CD14-positive monocyte (primary cell): ENCODE results near the gene PCAT6. TPM values are rescaled to one million over a fixed set of nuclear protein-coding genes. Genes with fewer than 3 reads are reported as not detected.

Experiments used
- DNase-seq, 3 donors: peaks; one replicate each; pipeline ENCODE4 v3.0.0-alpha.2; 2011 to 2022
- H2AFZ ChIP-seq: 2 replicates; pipeline ENCODE4 v1.6.0; 2012; ENCODE audit warnings: mild to moderate bottlenecking, low read depth, low read length, inconsistent platforms; ENCODE audit not compliant: insufficient read depth, poor library complexity, severe bottlenecking
- H3K27ac ChIP-seq, 2 donors: 1 replicate in 1 of 2; 2 replicates in 1 of 2; pipeline ENCODE4 v1.5.1; 2012 to 2013; ENCODE audit warnings: low read length in 2 of 2, control low read depth in 1 of 2, inconsistent platforms in 1 of 2, low read depth in 1 of 2, mild to moderate bottlenecking in 1 of 2
- H3K27me3 ChIP-seq, 2 donors: one replicate each; pipeline versions ENCODE4 v1.6.0 to v1.6.1; 2011 to 2013; ENCODE audit warnings: low read length in 2 of 2; ENCODE audit not compliant: control insufficient read depth in 2 of 2, insufficient read depth in 2 of 2
- H3K36me3 ChIP-seq, 2 donors: replicated peaks in 1 of 2; 1 replicate in 1 of 2; 2 replicates in 1 of 2; pipeline versions ENCODE4 v1.5.1 to v1.6.1; 2012 to 2013; ENCODE audit warnings: low read length in 2 of 2, control low read depth in 1 of 2, inconsistent platforms in 1 of 2, mild to moderate bottlenecking in 1 of 2; ENCODE audit not compliant: insufficient read depth in 2 of 2, control insufficient read depth in 1 of 2
- H3K4me1 ChIP-seq, 2 donors: 1 replicate in 1 of 2; 2 replicates in 1 of 2; pipeline versions ENCODE4 v1.5.1 to v1.6.1; 2012 to 2013; ENCODE audit warnings: low read length in 2 of 2, control low read depth in 1 of 2, inconsistent platforms in 1 of 2, mild to moderate bottlenecking in 1 of 2, moderate library complexity in 1 of 2; ENCODE audit not compliant: insufficient read depth in 2 of 2, control insufficient read depth in 1 of 2
- H3K4me2 ChIP-seq: replicated peaks from 2 replicates; pipeline ENCODE3; 2012; ENCODE audit warnings: low read length, moderate library complexity, mild to moderate bottlenecking; ENCODE audit not compliant: poor library complexity, severe bottlenecking; ENCODE audit errors: extremely low read depth
- H3K4me3 ChIP-seq, 3 experiments: fragments of 200-600 bp in 1 of 3; sonication (generic) in 1 of 3; replicated peaks in 1 of 3; 1 replicate in 2 of 3; 2 replicates in 1 of 3; pipeline ENCODE4 v1.5.1; 2011 to 2013; ENCODE audit warnings: low read length in 3 of 3, mild to moderate bottlenecking in 3 of 3, control low read depth in 2 of 3, low read depth in 2 of 3, inconsistent platforms in 1 of 3, moderate library complexity in 1 of 3
- H3K79me2 ChIP-seq: 2 replicates; pipeline ENCODE4 v1.6.0; 2012; ENCODE audit warnings: mild to moderate bottlenecking, control low read depth, inconsistent platforms, low read length, moderate library complexity; ENCODE audit not compliant: insufficient read depth
- H3K9ac ChIP-seq: 2 replicates; pipeline ENCODE4 v1.6.0; 2017; ENCODE audit warnings: low read length, mild to moderate bottlenecking; ENCODE audit not compliant: insufficient read depth, poor library complexity, severe bottlenecking
- H3K9me3 ChIP-seq, 2 donors: replicated peaks in 1 of 2; 1 replicate in 1 of 2; 2 replicates in 1 of 2; pipeline versions ENCODE4 v1.5.1 to v1.6.1; 2012 to 2013; ENCODE audit warnings: low read length in 2 of 2, control low read depth in 1 of 2; ENCODE audit not compliant: control insufficient read depth in 1 of 2, insufficient read depth in 1 of 2
- H4K20me1 ChIP-seq: 2 replicates; pipeline ENCODE4 v1.6.0; 2012; ENCODE audit warnings: mild to moderate bottlenecking, low read length, control low read depth, moderate library complexity; ENCODE audit not compliant: insufficient read depth
- H3K27ac Mint-ChIP-seq, 7 donors: one replicate each; pipeline ENCODE4 v1.8.0; 2020; ENCODE audit warnings: mild to moderate bottlenecking in 7 of 7, mixed read lengths in 7 of 7, moderate library complexity in 6 of 7, inconsistent platforms in 2 of 7
- H3K27me3 Mint-ChIP-seq, 3 donors: one replicate each; pipeline ENCODE4 v1.8.0; 2021 to 2022; ENCODE audit warnings: low read depth in 3 of 3, mild to moderate bottlenecking in 3 of 3, mixed read lengths in 3 of 3, moderate library complexity in 3 of 3, inconsistent platforms in 1 of 3
- H3K36me3 Mint-ChIP-seq, 2 donors: one replicate each; pipeline ENCODE4 v1.8.0; 2020; ENCODE audit warnings: mixed read lengths in 2 of 2, inconsistent platforms in 1 of 2, mild to moderate bottlenecking in 1 of 2
- H3K4me1 Mint-ChIP-seq: one replicate; pipeline ENCODE4 v1.8.0; 2020; ENCODE audit warnings: mild to moderate bottlenecking, mixed read lengths
- H3K4me3 Mint-ChIP-seq, 2 donors: one replicate each; pipeline ENCODE4 v1.8.0; 2020; ENCODE audit warnings: mild to moderate bottlenecking in 2 of 2, mixed read lengths in 2 of 2, moderate library complexity in 1 of 2
- H3K9me3 Mint-ChIP-seq, 7 donors: one replicate each; pipeline ENCODE4 v1.8.0; 2020 to 2022; ENCODE audit warnings: mixed read lengths in 7 of 7, mild to moderate bottlenecking in 6 of 7, moderate library complexity in 6 of 7, inconsistent platforms in 2 of 7
- CTCF ChIP-seq: fragments of 200-600 bp; IDR thresholded peaks from one replicate; pipeline ENCODE4 v1.8.0; 2022; ENCODE audit warnings: antibody characterized with exemption, mild to moderate bottlenecking
- WGBS: methylation state at CpG from one replicate; pipeline ENCODE4 v1.1.5; 2013; ENCODE audit warnings: missing lambda C conversion rate; ENCODE audit not compliant: insufficient coverage; 5-methylcytosine and 5-hydroxymethylcytosine counted together
- intact Hi-C, 2 donors: fragments of 100-400 bp; cut with micrococcal nuclease; formaldehyde crosslinking; loops; one replicate each; pipeline versions ENCODE4 v1.15.0 to v1.15.1; 2023
- polyA plus RNA-seq, 3 donors: library from polyadenylated mRNA; depleted of rRNA in 1 of 3; unstranded in 2 of 3; stranded (reverse) in 1 of 3; fragments of 300-500 nt in 2 of 3; fragments of >200 nt in 1 of 3; fragmentation: Illumina TruSeq in 2 of 3; gene quantifications; 1 replicate in 2 of 3; 2 replicates in 1 of 3; pipeline ENCODE4 v1.2.3, GENCODE V29; 2012 to 2021

PCAT6 gene
- polyA plus RNA-seq, 3 donors = 1.0 TPM; not detected in 2

DNA sequence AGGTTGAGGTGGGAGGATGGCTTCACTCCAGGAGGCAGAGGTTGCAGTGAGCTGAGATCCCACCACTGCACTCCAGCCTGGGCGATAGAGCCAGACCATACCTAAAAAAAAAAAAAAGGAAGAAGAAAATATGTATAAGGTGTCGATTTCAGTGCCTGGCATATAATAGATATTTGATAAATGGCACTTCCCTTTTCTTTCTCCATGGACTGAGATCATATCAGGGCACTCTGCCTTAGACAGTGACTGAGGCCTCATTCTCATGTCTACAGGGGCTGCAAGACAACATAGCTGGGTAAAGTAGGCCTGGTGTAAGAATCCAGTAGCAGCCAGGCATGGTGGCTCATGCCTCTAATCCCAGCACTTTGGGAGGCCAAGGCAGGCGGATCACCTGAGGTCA is 21.2 kb downstream of the PCAT6 start:
- H3K27ac Mint-ChIP-seq = no peak overlapping the region
- Histone ChIP-seq H3K27ac (no peak overlapping the region), H3K4me1 (peaks cover 8 to 9% of the 10 kb centered on the region in 2 donors), H3K36me3 (no peaks in the 10 kb centered on the region), H3K27me3 (no peaks in the 10 kb centered on the region), H3K79me2 (no peaks in the 10 kb centered on the region), H2AFZ (no peak overlapping the region), H3K4me3 (no peak overlapping the region), H3K9me3 (no peaks in the 10 kb centered on the region), H4K20me1 (no peaks in the 10 kb centered on the region), H3K4me2 (no peak overlapping the region), H3K9ac (no peak overlapping the region)
- H3K9me3 Mint-ChIP-seq = peaks cover 0 to 5% (median 0%) of the 10 kb centered on the region in 7 donors
- no peaks in the 10 kb centered on the region for H3K36me3 Mint-ChIP-seq
- H3K4me1 Mint-ChIP-seq = peaks cover 18% of the 10 kb centered on the region
- intact Hi-C loops = no loop called here
- TF ChIP-seq CTCF = no peak
- no CpG with 5 or more reads among the region's 3 CpGs for WGBS
- DNase-seq = no peak
- H3K4me3 Mint-ChIP-seq = no peak overlapping the region
- H3K27me3 Mint-ChIP-seq = peaks cover 3 to 9% (median 5%) of the 10 kb centered on the region in 3 donors

DNA sequence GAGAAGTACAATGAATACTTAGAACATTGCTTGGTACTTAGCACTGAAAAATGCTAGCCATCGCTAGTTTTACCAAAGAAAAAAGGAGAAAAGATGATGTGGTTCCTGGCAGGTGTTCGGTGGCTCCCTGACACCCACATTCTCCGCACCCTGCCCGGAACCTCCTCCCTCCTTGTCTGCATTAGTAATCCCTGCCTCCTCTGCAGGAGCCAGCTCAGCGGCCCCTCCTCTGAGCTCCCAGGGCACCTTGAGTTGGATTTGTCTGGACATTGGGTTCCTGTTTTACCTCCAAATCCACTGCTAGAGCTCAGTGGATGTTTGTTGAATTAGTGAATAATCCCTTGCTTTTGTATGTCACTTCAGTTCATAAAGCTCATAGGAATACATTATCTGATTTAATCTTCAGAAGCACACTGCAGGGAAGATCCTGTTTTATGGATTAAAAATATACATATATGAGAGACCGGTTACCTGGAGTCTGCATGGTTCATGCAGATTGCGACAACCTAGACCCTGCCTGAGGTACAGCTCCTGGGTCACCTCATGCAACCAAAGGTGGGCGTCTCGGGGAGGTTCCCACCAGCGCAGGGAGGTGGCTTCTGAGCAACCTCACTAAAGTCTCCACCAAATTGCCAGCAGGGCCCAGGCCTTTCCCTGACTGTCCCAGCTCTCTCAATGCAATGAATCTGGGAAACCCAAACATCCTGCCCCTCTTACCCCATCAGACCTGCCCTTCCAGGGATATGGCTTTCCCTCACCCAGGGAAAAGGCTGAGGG is 24.2 kb downstream of the PCAT6 start:
- no peak for DNase-seq
- Histone ChIP-seq H3K27ac (no peak overlapping the region), H2AFZ (no peak overlapping the region), H3K79me2 (no peaks in the 10 kb centered on the region), H3K36me3 (no peaks in the 10 kb centered on the region), H4K20me1 (no peaks in the 10 kb centered on the region), H3K27me3 (no peaks in the 10 kb centered on the region), H3K4me2 (no peak overlapping the region), H3K4me1 (peaks cover 14 to 19% of the 10 kb centered on the region in 2 donors), H3K9ac (no peak overlapping the region), H3K4me3 (no peak overlapping the region), H3K9me3 (no peaks in the 10 kb centered on the region)
- H3K27ac Mint-ChIP-seq = no peak overlapping the region
- peaks cover 3 to 6% (median 5%) of the 10 kb centered on the region in 3 donors for H3K27me3 Mint-ChIP-seq
- peaks cover 26% of the 10 kb centered on the region for H3K4me1 Mint-ChIP-seq
- H3K36me3 Mint-ChIP-seq = no peaks in the 10 kb centered on the region
- H3K4me3 Mint-ChIP-seq = no peak overlapping the region
- intact Hi-C loops = no loop called here
- peaks cover 0 to 5% (median 0%) of the 10 kb centered on the region in 7 donors for H3K9me3 Mint-ChIP-seq
- 94% methylated on average over 4 of the region's 10 CpGs for WGBS
- TF ChIP-seq CTCF = no peak
